Neural cell (in vitro differentiated cells): ENCODE measurements around the gene CREBRF. TPM values are rescaled to one million over a fixed set of nuclear protein-coding genes. Genes with fewer than 3 reads are reported as not detected.

Experiments used
- H2AFZ ChIP-seq: fragments of 200-600, 300-800 bp; sonication (generic), shearing (Covaris generic); 2 replicates; pipeline ENCODE4 v1.6.0; 2014; ENCODE audit warnings: low read depth, mild to moderate bottlenecking, antibody characterized with exemption, low read length, moderate library complexity
- H3F3A ChIP-seq: fragments of 200-600 bp; shearing (Covaris generic); 2 replicates; pipeline ENCODE4 v1.6.1; 2016; ENCODE audit warnings: mild to moderate bottlenecking, moderate library complexity, mixed read lengths, antibody characterized with exemption, low read length; ENCODE audit not compliant: insufficient read depth, poor library complexity, severe bottlenecking
- H3K27ac ChIP-seq: fragments of 200-600, 300-800 bp; sonication (generic), shearing (Covaris generic); 2 replicates; pipeline ENCODE4 v1.5.1; 2014; ENCODE audit warnings: mild to moderate bottlenecking, low read length, moderate library complexity
- H3K27me3 ChIP-seq: fragments of 300-800, 200-600 bp; sonication (generic), shearing (Covaris generic); 2 replicates; pipeline ENCODE4 v1.6.0; 2014; ENCODE audit warnings: mild to moderate bottlenecking, low read depth, low read length, moderate library complexity; ENCODE audit not compliant: insufficient read depth
- H3K36me3 ChIP-seq: fragments of 300-800, 200-600 bp; sonication (generic), shearing (Covaris generic); 2 replicates; pipeline ENCODE4 v1.5.1; 2014; ENCODE audit warnings: mild to moderate bottlenecking, antibody characterized with exemption, low read length, moderate library complexity; ENCODE audit not compliant: insufficient read depth
- H3K4me2 ChIP-seq: fragments of 300-800, 200-600 bp; sonication (generic), shearing (Covaris generic); 2 replicates; pipeline ENCODE4 v1.6.0; 2014; ENCODE audit warnings: mild to moderate bottlenecking, low read length
- H3K4me3 ChIP-seq: fragments of 300-800, 200-600 bp; sonication (generic), shearing (Covaris generic); 2 replicates; pipeline ENCODE4 v1.5.1; 2014; ENCODE audit warnings: mild to moderate bottlenecking, low read length, moderate library complexity
- H3K79me2 ChIP-seq: fragments of 200-600 bp; shearing (Covaris generic); replicated peaks from 2 replicates; pipeline ENCODE4 v1.6.0; 2014; ENCODE audit warnings: mild to moderate bottlenecking, low read length, moderate library complexity; ENCODE audit not compliant: insufficient read depth
- H3K9ac ChIP-seq: fragments of 300-800, 200-600 bp; sonication (generic), shearing (Covaris generic); 2 replicates; pipeline ENCODE4 v1.6.1; 2016; ENCODE audit warnings: mild to moderate bottlenecking, low read length, mixed read lengths
- H3K9me2 ChIP-seq: fragments of 200-600 bp; shearing (Covaris generic); 2 replicates; pipeline ENCODE4 v1.6.1; 2016; ENCODE audit warnings: mild to moderate bottlenecking, low read length, mixed read lengths; ENCODE audit not compliant: insufficient read depth
- H3K9me3 ChIP-seq: fragments of 200-600, 300-800 bp; sonication (generic), shearing (Covaris generic); 2 replicates; pipeline ENCODE4 v1.6.1; 2016; ENCODE audit warnings: mild to moderate bottlenecking, mixed run types, low read length, moderate library complexity, mixed read lengths
- H4K20me1 ChIP-seq: fragments of 200-600 bp; shearing (Covaris generic); 2 replicates; pipeline ENCODE4 v1.6.1; 2016; ENCODE audit warnings: mild to moderate bottlenecking, mixed run types; ENCODE audit not compliant: insufficient read depth
- EP300 ChIP-seq: fragments of 450-650 bp; conservative IDR thresholded peaks from 2 replicates; pipeline ENCODE4 v1.6.1; 2014; ENCODE audit warnings: antibody characterized with exemption, mild to moderate bottlenecking, moderate library complexity; ENCODE audit not compliant: poor library complexity, severe bottlenecking
- EZH2 ChIP-seq: fragments of 200-600, 300-800 bp; shearing (Covaris generic), sonication (generic); IDR thresholded peaks from 2 replicates; pipeline ENCODE4 v1.6.1; 2014; ENCODE audit warnings: antibody characterized with exemption, low read length, borderline replicate concordance, mild to moderate bottlenecking; ENCODE audit not compliant: insufficient read depth, poor library complexity, severe bottlenecking
- MXI1 ChIP-seq: fragments of 450-650 bp; conservative IDR thresholded peaks from 2 replicates; pipeline ENCODE4 v1.6.1; 2014; ENCODE audit warnings: antibody characterized with exemption, mild to moderate bottlenecking; ENCODE audit not compliant: poor library complexity, severe bottlenecking
- POLR2AphosphoS5 ChIP-seq: IDR thresholded peaks from 2 replicates; pipeline ENCODE4 v1.6.1; 2012
- RAD21 ChIP-seq: fragments of 450-650 bp; conservative IDR thresholded peaks from 2 replicates; pipeline ENCODE4 v1.6.1; 2014; ENCODE audit warnings: antibody characterized with exemption, mild to moderate bottlenecking, moderate library complexity
- SMC3 ChIP-seq: fragments of 450-650 bp; conservative IDR thresholded peaks from 2 replicates; pipeline ENCODE4 v1.6.1; 2014; ENCODE audit warnings: antibody characterized with exemption, mild to moderate bottlenecking, moderate library complexity; ENCODE audit not compliant: poor library complexity
- TAF1 ChIP-seq: IDR thresholded peaks from 2 replicates; pipeline ENCODE4 v1.6.1; 2012; ENCODE audit warnings: low read depth
- polyA plus RNA-seq: library from polyadenylated mRNA; depleted of rRNA; stranded (reverse); fragments of >200 nt; gene quantifications from 2 replicates; pipeline ENCODE4 v1.2.3, GENCODE V29; 2014
- TF ChIP-seq, protein P1 (sequence below): IDR thresholded peaks from 2 replicates; pipeline ENCODE4 v1.6.1; 2012; ENCODE audit warnings: borderline replicate concordance
- TF ChIP-seq, protein P2 (sequence below): fragments of 450-650 bp; IDR thresholded peaks from 2 replicates; pipeline ENCODE4 v1.5.1; 2014; ENCODE audit warnings: antibody characterized with exemption, mild to moderate bottlenecking, moderate library complexity; ENCODE audit not compliant: poor library complexity, severe bottlenecking

Gene CREBRF
- polyA plus RNA-seq, 1 donor from 2014 or later: 9.3 TPM

DNA sequence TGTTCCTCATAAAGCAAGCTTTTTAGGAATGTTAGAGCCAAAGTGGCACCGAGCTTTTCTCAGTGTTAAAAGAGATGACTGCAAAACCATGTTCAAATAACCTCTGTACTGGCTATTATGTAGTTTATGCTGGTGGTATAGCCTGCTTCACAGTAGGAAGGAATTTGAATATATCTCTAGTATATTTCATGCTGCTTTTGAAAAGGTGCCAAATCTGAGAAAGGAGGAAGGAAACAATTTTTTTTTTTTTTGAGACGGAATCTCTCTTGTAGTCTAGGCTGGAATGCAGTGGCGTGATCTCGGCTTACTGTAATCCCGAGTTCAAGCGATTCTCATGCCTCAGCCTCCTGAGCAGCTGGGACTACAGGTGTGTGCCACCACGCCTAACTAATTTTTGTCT is 13.5 kb downstream of the CREBRF start:
- Histone ChIP-seq H3K79me2 (peaks cover 4% of the 10 kb centered on the region), H3K9ac (no peak overlapping the region), H2AFZ (no peak overlapping the region), H3K27me3 (no peaks in the 10 kb centered on the region), H3K36me3 (no peaks in the 10 kb centered on the region), H3K9me3 (no peaks in the 10 kb centered on the region), H3K4me3 (no peak overlapping the region), H4K20me1 (no peaks in the 10 kb centered on the region), H3K9me2 (no peaks in the 10 kb centered on the region), H3K27ac (no peak overlapping the region), H3K4me2 (no peak overlapping the region), H3F3A (no peaks in the 10 kb centered on the region)
- TF ChIP-seq RAD21 (no peak), EP300 (no peak), EZH2 (no peak), TAF1 (no peak), POLR2AphosphoS5 (no peak), SMC3 (no peak), MXI1 (no peak)
- TF ChIP-seq, protein P1, sequence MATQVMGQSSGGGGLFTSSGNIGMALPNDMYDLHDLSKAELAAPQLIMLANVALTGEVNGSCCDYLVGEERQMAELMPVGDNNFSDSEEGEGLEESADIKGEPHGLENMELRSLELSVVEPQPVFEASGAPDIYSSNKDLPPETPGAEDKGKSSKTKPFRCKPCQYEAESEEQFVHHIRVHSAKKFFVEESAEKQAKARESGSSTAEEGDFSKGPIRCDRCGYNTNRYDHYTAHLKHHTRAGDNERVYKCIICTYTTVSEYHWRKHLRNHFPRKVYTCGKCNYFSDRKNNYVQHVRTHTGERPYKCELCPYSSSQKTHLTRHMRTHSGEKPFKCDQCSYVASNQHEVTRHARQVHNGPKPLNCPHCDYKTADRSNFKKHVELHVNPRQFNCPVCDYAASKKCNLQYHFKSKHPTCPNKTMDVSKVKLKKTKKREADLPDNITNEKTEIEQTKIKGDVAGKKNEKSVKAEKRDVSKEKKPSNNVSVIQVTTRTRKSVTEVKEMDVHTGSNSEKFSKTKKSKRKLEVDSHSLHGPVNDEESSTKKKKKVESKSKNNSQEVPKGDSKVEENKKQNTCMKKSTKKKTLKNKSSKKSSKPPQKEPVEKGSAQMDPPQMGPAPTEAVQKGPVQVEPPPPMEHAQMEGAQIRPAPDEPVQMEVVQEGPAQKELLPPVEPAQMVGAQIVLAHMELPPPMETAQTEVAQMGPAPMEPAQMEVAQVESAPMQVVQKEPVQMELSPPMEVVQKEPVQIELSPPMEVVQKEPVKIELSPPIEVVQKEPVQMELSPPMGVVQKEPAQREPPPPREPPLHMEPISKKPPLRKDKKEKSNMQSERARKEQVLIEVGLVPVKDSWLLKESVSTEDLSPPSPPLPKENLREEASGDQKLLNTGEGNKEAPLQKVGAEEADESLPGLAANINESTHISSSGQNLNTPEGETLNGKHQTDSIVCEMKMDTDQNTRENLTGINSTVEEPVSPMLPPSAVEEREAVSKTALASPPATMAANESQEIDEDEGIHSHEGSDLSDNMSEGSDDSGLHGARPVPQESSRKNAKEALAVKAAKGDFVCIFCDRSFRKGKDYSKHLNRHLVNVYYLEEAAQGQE: no peak
- TF ChIP-seq, protein P2, sequence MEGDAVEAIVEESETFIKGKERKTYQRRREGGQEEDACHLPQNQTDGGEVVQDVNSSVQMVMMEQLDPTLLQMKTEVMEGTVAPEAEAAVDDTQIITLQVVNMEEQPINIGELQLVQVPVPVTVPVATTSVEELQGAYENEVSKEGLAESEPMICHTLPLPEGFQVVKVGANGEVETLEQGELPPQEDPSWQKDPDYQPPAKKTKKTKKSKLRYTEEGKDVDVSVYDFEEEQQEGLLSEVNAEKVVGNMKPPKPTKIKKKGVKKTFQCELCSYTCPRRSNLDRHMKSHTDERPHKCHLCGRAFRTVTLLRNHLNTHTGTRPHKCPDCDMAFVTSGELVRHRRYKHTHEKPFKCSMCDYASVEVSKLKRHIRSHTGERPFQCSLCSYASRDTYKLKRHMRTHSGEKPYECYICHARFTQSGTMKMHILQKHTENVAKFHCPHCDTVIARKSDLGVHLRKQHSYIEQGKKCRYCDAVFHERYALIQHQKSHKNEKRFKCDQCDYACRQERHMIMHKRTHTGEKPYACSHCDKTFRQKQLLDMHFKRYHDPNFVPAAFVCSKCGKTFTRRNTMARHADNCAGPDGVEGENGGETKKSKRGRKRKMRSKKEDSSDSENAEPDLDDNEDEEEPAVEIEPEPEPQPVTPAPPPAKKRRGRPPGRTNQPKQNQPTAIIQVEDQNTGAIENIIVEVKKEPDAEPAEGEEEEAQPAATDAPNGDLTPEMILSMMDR: no peak

DNA sequence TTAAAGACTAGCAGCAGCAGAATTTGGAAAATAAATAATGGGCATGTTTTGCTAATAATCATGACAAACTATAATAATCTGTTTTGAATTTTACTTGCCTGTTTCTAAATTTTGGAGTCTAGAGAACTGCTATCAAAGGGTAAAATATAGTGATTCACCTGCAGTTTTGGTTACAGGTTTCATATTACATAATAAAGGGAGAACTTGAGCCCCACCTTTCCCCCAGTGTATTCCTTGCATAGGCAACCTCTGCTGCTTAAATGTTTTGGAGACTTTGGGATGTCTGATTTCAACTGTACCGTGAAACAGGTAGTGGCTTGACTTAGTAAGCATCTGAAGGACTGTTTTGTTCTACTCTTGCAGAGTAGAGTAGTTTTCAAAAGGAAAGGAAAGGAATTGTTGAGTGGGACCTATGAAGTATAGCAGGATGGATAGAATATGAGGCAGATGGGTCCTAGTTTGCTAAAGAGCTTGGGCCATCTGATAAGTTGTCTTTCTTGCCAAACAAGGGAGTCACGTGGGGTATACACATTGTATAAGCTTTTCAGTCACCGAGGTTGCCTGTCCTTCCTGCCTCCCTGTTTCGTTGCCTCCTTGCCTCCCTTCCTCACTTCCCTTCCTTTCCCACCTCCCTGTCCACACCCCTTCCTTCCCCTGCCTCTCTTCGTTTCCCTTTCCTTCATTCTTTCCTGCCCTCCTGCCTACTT is 19.1 kb downstream of the CREBRF start:
- Histone ChIP-seq H3K4me3 (no peak overlapping the region), H2AFZ (no peak overlapping the region), H3F3A (no peaks in the 10 kb centered on the region), H3K79me2 (no peaks in the 10 kb centered on the region), H3K9me3 (no peaks in the 10 kb centered on the region), H4K20me1 (no peaks in the 10 kb centered on the region), H3K27me3 (no peaks in the 10 kb centered on the region), H3K27ac (no peak overlapping the region), H3K36me3 (no peaks in the 10 kb centered on the region), H3K9ac (no peak overlapping the region), H3K9me2 (no peaks in the 10 kb centered on the region), H3K4me2 (no peak overlapping the region)
- TF ChIP-seq POLR2AphosphoS5 (no peak), RAD21 (no peak), TAF1 (no peak), MXI1 (no peak), SMC3 (no peak), EZH2 (no peak), EP300 (no peak)
- TF ChIP-seq, protein P2: no peak
- TF ChIP-seq, protein P1: no peak
